Activated CD8-positive, alpha-beta memory T cell treated with anti-CD3 and anti-CD28 coated beads, Interleukin-2, amount 50 U/mL, for 1 hour (primary cell): ENCODE results near the gene MORN4.
"Not testable (repeated sequence)": the region's sequence is repeated elsewhere in the genome, so short reads cannot be mapped to it uniquely, and the experiment has no call there.

Experiments used
- DNase-seq: peaks from one replicate; pipeline ENCODE4 v3.0.0-alpha.2; 2020; ENCODE audit errors: extremely low read depth

Gene MORN4

GRCh38 chr10:97632949-97633884 is at the start of gene MORN4:
Gene MORN4, minus strand, starts transcription at chr10:97633500. Its CDS starts 13,847 bp downstream, at chr10:97619653.
- DNase-seq, result peak; percentile 89

- no peak for DNase-seq
Measured at GRCh38 chr10:97682042-97682441, 48.7 kb upstream of the MORN4 start.

GRCh38 chr10:97679594-97679993 is 46.3 kb upstream of the MORN4 start:
- no peak for DNase-seq

- no peak for DNase-seq
Measured at GRCh38 chr10:97676770-97677581, 43.7 kb upstream of the MORN4 start.

GRCh38 chr10:97675222-97675621 is 41.9 kb upstream of the MORN4 start:
- DNase-seq, result no peak

GRCh38 chr10:97673736-97674525 is 40.6 kb upstream of the MORN4 start:
- DNase-seq, result no peak

- no peak for DNase-seq
Measured at GRCh38 chr10:97669571-97669970, 36.3 kb upstream of the MORN4 start.

GRCh38 chr10:97667463-97667862 is 34.2 kb upstream of the MORN4 start:
- DNase-seq, result no peak

- DNase-seq, result no peak
Measured at GRCh38 chr10:97666992-97667391, 33.7 kb upstream of the MORN4 start.

GRCh38 chr10:97664282-97664850 is 31.1 kb upstream of the MORN4 start:
- no peak for DNase-seq

GRCh38 chr10:97659589-97659988 is 26.3 kb upstream of the MORN4 start:
- no peak for DNase-seq

GRCh38 chr10:97656777-97657176 is 23.5 kb upstream of the MORN4 start:
- DNase-seq, result no peak

- no peak for DNase-seq
Measured at GRCh38 chr10:97651773-97652172, 18.5 kb upstream of the MORN4 start.

GRCh38 chr10:97650726-97651125 is 17.4 kb upstream of the MORN4 start:
- DNase-seq, result no peak

GRCh38 chr10:97649405-97649750 is 16.1 kb upstream of the MORN4 start:
- not testable (repeated sequence) for DNase-seq

- DNase-seq, result no peak
Measured at GRCh38 chr10:97648562-97649404, 15.5 kb upstream of the MORN4 start.

GRCh38 chr10:97647556-97647955 is 14.3 kb upstream of the MORN4 start:
- no peak for DNase-seq

- no peak for DNase-seq
Measured at GRCh38 chr10:97644936-97645335, 11.6 kb upstream of the MORN4 start.

GRCh38 chr10:97643441-97643985 is 10.2 kb upstream of the MORN4 start:
- no peak for DNase-seq

GRCh38 chr10:97642471-97643159 is 9.3 kb upstream of the MORN4 start:
- DNase-seq, result not testable (repeated sequence)
